Left ventricle myocardium superior (tissue), 1 donor: ENCODE results near the gene HDAC9. TPM values are rescaled to one million over a fixed set of nuclear protein-coding genes. Genes with fewer than 3 reads are reported as not detected.

Source experiments
- ATAC-seq: fragments of 200-7000 bp; cut with Tn5 transposase; one replicate; pipeline ENCODE4 v1.9.1; 2020; ENCODE audit warnings: mild to moderate bottlenecking, moderate library complexity
- DNase-seq: peaks from one replicate; pipeline ENCODE4 v3.0.0-alpha.2; 2020
- intact Hi-C: fragments of 100-400 bp; cut with micrococcal nuclease; formaldehyde crosslinking; loops from one replicate; pipeline ENCODE4 v1.11.0; 2022
- total RNA-seq: library from RNA; stranded (reverse); fragmentation: NEBNext Ultra II Directional; extraction: Animal tissue kit (Norgen Biotek cat#: 25700); gene quantifications from one replicate; pipeline ENCODE4 v1.2.1, GENCODE V29; 2021
- donor health status: DM: no; HTN: yes; CAD: no; lungs with severe emphysema.

Gene HDAC9
- total RNA-seq, 1 donor from 2014 or later: 30.7 TPM

GRCh38 chr7:18753972-18754610, 258.5 kb downstream of the HDAC9 start:
- intact Hi-C loops: no loop called here
- ATAC-seq: no peak
- no peak for DNase-seq

DNA sequence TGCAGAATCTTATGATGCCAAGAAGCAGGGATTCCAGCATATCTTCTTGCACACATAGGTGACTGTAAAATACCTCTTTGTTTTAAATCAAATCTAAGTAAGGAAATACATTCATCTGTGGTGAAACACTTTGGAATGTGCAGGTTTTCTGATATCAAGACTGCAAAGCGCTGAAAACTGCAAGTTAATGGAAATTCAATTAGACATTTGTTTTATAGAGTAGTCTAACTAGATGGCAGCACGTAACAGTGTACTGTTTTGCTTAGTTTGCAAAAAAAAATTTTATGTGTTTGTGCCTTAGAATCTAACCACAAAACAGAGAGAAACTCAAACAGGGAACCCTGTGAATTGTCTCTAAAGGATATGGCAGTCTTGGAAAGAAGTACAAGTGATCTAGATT, 259.2 kb downstream of the HDAC9 start:
- no peak for ATAC-seq
- DNase-seq: no peak
- intact Hi-C loops: no loop called here

DNA sequence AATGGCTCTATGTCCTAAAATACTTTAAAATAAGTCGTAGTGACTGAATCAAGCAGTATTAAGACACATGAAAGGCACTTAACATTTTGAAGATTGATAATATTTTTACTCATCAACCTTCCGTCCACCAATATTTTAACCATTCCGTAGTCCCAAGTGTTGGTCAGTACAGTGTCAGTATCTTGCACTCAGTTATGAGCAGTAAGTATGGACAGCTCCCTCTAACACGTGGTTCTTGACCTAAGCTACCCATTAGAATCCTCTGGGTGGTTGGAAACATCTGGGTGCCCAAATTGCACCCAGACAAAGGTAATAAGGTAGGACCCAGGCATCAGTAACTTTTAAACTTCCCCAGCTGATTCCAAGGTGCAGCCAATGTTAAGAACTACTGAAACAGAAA, 260.2 kb downstream of the HDAC9 start:
- ATAC-seq (no peak), DNase-seq (no peak)
- intact Hi-C loops: no loop called here

DNA sequence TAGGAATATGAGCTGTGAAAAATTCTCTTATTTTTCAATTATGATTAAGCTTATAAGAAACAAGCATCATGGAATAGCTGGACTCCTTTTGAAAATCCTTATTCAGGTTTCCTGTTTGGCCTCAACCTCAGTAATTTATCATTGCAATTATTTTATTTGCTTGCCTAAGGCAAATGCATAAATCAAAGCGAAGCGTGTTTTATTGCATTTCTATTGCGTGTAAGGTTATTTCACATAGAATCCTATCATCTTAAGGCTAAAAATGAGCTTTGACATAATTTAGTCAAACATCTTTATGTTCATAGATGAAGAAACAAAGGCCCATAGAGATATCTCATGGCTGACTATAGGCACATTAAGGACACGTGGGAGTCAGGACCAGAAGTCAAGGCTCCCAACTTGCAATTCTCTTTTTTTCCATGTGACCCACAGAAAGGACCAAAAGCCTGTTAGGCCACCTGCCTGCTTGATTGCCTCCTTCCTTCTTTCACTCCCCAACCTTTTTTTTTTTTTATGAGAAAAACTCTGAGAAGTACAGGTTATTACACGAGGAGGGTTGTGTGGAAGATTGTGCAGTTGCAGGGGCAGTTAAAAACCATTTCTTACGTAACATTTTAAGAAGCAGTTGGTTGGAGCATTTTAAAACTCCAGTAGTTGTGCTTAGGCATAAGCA, 261.0 kb downstream of the HDAC9 start:
- ATAC-seq: no peak
- no peak for DNase-seq
- intact Hi-C loops: no loop called here

GRCh38 chr7:18760046-18760445, 264.5 kb downstream of the HDAC9 start:
- DNase-seq: no peak
- ATAC-seq: no peak
- intact Hi-C loops: no loop called here

DNA sequence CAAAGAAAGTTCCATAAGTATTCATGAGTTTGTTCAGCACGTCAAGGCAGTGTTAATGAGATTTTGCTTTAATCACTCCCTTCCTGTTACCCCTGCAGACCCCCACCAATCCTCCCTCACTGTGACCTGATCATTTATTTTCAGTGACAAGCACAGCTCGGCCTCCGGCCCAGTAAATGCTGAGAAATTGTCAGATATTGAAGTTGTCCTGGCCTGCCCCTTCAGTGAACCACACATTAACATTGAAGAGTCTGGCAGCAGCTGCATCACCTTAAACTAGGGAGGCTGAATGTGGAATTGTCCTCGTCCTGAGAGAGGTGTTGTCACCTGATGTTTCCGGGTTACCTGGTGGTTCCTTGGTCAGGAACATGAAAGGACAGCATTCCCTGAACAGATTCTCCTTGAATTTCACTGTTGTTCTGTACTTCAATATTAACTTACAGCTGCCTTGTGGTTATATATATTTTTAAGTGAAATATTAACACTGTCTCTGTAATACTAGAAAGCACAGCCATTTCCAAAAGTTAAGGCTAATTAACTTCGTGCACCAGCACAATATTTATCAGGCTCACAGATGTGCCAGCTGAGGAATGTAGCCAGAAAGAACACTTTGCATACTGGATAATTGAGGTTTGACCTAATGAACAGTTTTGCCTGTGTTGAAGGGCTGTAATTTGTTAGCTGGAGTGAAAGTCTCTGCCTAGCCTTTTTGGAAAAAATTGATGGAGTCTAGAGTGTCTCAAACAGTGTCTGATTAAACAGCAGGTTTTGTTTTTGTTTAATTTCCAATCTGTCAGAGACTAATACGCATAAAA, 265.3 kb downstream of the HDAC9 start:
- ATAC-seq: no peak
- DNase-seq: no peak

DNA sequence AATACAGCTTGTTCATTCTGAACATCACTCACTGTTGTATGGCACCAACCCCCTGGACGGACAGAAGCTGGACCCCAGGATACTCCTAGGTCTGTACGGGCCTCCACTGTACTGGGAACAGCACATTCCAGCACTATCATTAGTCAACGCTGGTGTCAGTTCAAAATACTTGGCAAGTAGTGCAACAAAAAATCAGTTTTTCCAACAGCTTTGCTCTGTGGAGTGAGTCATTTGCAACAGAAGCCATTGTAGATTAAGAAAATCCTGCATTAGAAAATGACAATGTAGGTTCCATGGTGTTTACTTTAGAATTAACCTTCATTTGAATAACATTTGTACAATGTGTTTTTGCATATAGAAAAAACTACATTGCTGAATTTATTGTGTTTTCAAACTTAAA, 266.6 kb downstream of the HDAC9 start:
- peak; percentile 33 for ATAC-seq
- intact Hi-C loops: no loop called here
- DNase-seq: no peak

More for the DNA sequence above, 265.3 kb downstream of the HDAC9 start:
- intact Hi-C loops: no loop called here

DNA sequence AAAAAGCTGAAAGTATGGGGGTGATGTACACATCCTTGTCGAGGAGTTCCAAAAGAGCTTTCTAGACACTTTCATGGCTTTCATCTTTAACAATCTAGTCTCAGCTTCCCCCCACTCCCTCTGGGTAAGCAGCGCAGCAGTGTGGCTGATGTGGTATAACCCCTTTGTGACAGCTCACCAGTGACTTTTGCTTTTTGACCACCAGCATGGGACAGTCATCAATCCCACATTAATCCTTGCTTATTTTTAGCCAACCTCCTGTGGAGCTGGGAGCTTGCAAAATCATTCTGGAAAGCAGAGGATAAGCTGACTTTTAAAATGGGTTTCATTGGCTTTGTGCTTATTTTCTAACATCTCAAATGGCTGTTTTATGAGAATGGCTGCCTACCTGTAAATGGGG, 272.7 kb downstream of the HDAC9 start:
- intact Hi-C loops: no loop called here
- DNase-seq (no peak), ATAC-seq (no peak)

GRCh38 chr7:18770154-18770811, 274.7 kb downstream of the HDAC9 start:
- intact Hi-C loops: no loop called here
- DNase-seq: no peak
- ATAC-seq: no peak

- intact Hi-C loops: no loop called here
- DNase-seq (no peak), ATAC-seq (no peak)
Measured at GRCh38 chr7:18770822-18771221, 275.3 kb downstream of the HDAC9 start.

DNA sequence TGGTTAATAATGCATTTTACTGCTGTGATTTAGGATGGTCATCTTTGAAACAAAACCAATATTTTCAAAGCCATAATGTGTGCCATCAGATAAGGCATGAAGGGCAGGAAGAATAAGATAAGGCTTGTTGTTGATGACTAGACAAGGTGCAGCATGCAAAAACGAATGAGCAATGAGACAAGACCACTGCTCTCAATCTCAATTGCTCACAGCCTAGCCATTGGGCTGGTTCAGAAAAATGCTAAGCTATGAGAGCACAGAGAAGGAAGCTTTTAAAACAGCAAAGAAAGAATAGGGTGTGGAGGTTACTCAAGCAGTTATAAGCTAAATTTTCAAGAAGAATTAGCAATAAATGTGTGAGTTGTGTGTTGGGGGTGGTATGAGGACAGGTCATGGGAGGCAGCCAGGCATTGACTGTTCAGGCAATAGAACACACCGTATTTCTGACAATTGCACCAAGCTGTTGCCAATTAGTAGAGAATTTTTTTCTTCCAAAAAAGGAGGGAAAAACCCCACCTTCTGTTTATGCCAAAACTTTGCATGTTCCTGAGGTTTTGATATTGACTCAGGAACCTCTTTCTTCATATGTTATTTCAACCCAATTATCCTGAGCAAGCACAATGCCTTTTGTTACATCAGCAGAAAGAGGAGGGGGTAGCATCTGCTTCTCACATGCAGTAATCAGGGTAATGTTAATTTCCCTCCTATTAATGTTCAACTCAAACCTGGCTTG, 276.5 kb downstream of the HDAC9 start:
- ATAC-seq (no peak), DNase-seq (no peak)
- intact Hi-C loops: no loop called here

GRCh38 chr7:18772567-18772965, 277.0 kb downstream of the HDAC9 start:
- intact Hi-C loops: no loop called here
- ATAC-seq: no peak
- no peak for DNase-seq

- ATAC-seq (no peak), DNase-seq (no peak)
- intact Hi-C loops: no loop called here
Measured at GRCh38 chr7:18777314-18777713, 281.8 kb downstream of the HDAC9 start.

GRCh38 chr7:18778594-18778993, 283.0 kb downstream of the HDAC9 start:
- intact Hi-C loops: no loop called here
- ATAC-seq: no peak
- DNase-seq: no peak

GRCh38 chr7:18780266-18780665, 284.7 kb downstream of the HDAC9 start:
- intact Hi-C loops: no loop called here
- DNase-seq: no peak
- ATAC-seq: no peak

DNA sequence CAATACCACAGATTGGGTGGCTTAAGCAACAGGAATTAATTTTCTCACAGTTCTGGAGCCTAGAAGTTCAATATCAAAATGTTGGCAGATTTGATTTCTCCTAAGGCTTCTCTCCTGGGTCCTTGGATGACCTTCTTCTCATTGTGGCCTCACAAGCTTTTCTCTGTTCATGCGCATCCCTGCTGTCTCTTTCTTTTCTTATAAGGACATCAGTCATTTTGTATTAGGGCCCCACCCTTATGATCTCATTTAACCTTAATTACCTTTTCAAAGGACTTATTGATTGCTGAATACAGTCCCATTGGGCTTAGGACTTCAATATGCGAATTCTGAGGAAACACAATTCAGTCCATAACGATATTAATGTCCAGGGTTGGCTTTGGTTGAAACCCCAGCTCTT, 285.4 kb downstream of the HDAC9 start:
- intact Hi-C loops: no loop called here
- DNase-seq: no peak

GRCh38 chr7:18786196-18786727, 290.7 kb downstream of the HDAC9 start:
- intact Hi-C loops: no loop called here
- no peak for ATAC-seq

More for the DNA sequence above, 285.4 kb downstream of the HDAC9 start:
- ATAC-seq: no peak

GRCh38 chr7:18786796-18787195, 291.2 kb downstream of the HDAC9 start:
- no peak for ATAC-seq
- DNase-seq: no peak
- intact Hi-C loops: no loop called here

More at GRCh38 chr7:18786196-18786727, 290.7 kb downstream of the HDAC9 start:
- DNase-seq: no peak

- DNase-seq (no peak), ATAC-seq (no peak)
- intact Hi-C loops: no loop called here
Measured at GRCh38 chr7:18788026-18788425, 292.5 kb downstream of the HDAC9 start.
